GM12891 (cell line): ENCODE measurements around the gene ANTKMT.

ENCODE experiments used
- DNase-seq: peaks from one replicate; pipeline ENCODE4 v3.0.0; 2011; ENCODE audit warnings: low spot score; ENCODE audit not compliant: insufficient read length
- FAIRE-seq: peaks from 2 replicates; lab custom pipeline; 2011; peaks lifted over from hg19 to GRCh38; lab: Jason Lieb, UNC
- PAX5 ChIP-seq: IDR thresholded peaks from 2 replicates; pipeline ENCODE4 v1.6.1; 2011; ENCODE audit warnings: low read length, moderate library complexity, mild to moderate bottlenecking; ENCODE audit not compliant: insufficient read depth, severe bottlenecking
- POLR2A ChIP-seq: IDR thresholded peaks from 2 replicates; pipeline ENCODE4 v1.6.1; 2011; ENCODE audit warnings: low read depth, low read length, control low read depth
- POLR2AphosphoS5 ChIP-seq: IDR thresholded peaks from 2 replicates; pipeline ENCODE4 v1.6.1; 2011; ENCODE audit warnings: low read depth, low read length, control low read depth
- POU2F2 ChIP-seq: IDR thresholded peaks from 2 replicates; pipeline ENCODE4 v1.6.1; 2011; ENCODE audit warnings: low read depth, mild to moderate bottlenecking, control low read depth, low read length, moderate library complexity
- SPI1 ChIP-seq: IDR thresholded peaks from 2 replicates; pipeline ENCODE4 v1.6.1; 2011; ENCODE audit warnings: low read depth, low read length, control low read depth
- TAF1 ChIP-seq: IDR thresholded peaks from 2 replicates; pipeline ENCODE4 v1.6.1; 2011; ENCODE audit warnings: low read depth, low read length, control low read depth

Gene ANTKMT

GRCh38 chr16:698911-699671 is 21.9 kb upstream of the ANTKMT start:
- no peak for DNase-seq
- TF ChIP-seq POU2F2 (no peak), SPI1 (no peak), POLR2AphosphoS5 (no peak), TAF1 (no peak), PAX5 (no peak), POLR2A (no peak)
- no peak for FAIRE-seq

GRCh38 chr16:700684-701584 is 20.0 kb upstream of the ANTKMT start:
- DNase-seq, result no peak
- TF ChIP-seq SPI1 (no peak), TAF1 (no peak), POLR2AphosphoS5 (no peak), PAX5 (no peak), POLR2A (no peak), POU2F2 (no peak)
- no peak for FAIRE-seq

GRCh38 chr16:702341-702740 is 18.6 kb upstream of the ANTKMT start:
- TF ChIP-seq TAF1 (no peak), POU2F2 (no peak), SPI1 (no peak), PAX5 (no peak), POLR2AphosphoS5 (no peak), POLR2A (no peak)
- DNase-seq (no peak), FAIRE-seq (no peak)

- DNase-seq (no peak), FAIRE-seq (no peak)
- TF ChIP-seq POLR2A (no peak), POLR2AphosphoS5 (no peak), POU2F2 (no peak)
Observed at GRCh38 chr16:703406-703805, 17.5 kb upstream of the ANTKMT start.

- no peak for DNase-seq
- no peak for FAIRE-seq
- TF ChIP-seq SPI1, result no peak
- no peak for TF ChIP-seq PAX5
- no peak for TF ChIP-seq POLR2AphosphoS5
- no peak for TF ChIP-seq POLR2A
- TF ChIP-seq POU2F2, result no peak
- no peak for TF ChIP-seq TAF1
Observed at GRCh38 chr16:704047-704446, 16.9 kb upstream of the ANTKMT start.

GRCh38 chr16:704552-705380 is 16.2 kb upstream of the ANTKMT start:
- FAIRE-seq (no peak), DNase-seq (no peak)
- TF ChIP-seq PAX5 (no peak), POLR2AphosphoS5 (no peak), POLR2A (no peak), POU2F2 (no peak), TAF1 (no peak), SPI1 (no peak)

- FAIRE-seq, result no peak
- no peak for DNase-seq
- TF ChIP-seq POLR2AphosphoS5, result no peak
Observed at GRCh38 chr16:705431-706188, 15.3 kb upstream of the ANTKMT start, which contains the start of gene FBXL16. Gene FBXL16, minus strand, starts transcription at chr16:705801. Its CDS starts 8,396 bp downstream, at chr16:697405.

- no peak for FAIRE-seq
- no peak for TF ChIP-seq SPI1
- no peak for TF ChIP-seq TAF1
- TF ChIP-seq POU2F2, result no peak
- no peak for TF ChIP-seq POLR2A
- TF ChIP-seq PAX5, result no peak
- no peak for TF ChIP-seq POLR2AphosphoS5
- no peak for DNase-seq
Observed at GRCh38 chr16:706189-707061, 14.5 kb upstream of the ANTKMT start.

GRCh38 chr16:707062-707538 is 13.8 kb upstream of the ANTKMT start:
- FAIRE-seq (no peak), DNase-seq (no peak)
- TF ChIP-seq POLR2A, result no peak
- no peak for TF ChIP-seq PAX5
- TF ChIP-seq SPI1, result no peak
- no peak for TF ChIP-seq TAF1
- TF ChIP-seq POU2F2, result no peak
- TF ChIP-seq POLR2AphosphoS5, result no peak
